B cell (primary cell): ENCODE results near the gene CYP27B1. TPM values are rescaled to one million over a fixed set of nuclear protein-coding genes. Genes with fewer than 3 reads are reported as not detected.

Experiments used
- ATAC-seq: fragments of 200-7000 bp; cut with Tn5 transposase; one replicate; pipeline ENCODE4 v1.10.0; 2021; ENCODE audit warnings: low read depth, mild to moderate bottlenecking, moderate number of reproducible peaks, moderate library complexity
- CTCF ChIA-PET: fragments of 350-600 bp; sonication (Branson Sonifier 250); formaldehyde crosslinking; loops from one replicate; lab custom pipeline; 2021; ENCODE audit warnings: antibody characterized with exemption, inconsistent platforms; lab: Charles Lee
- POLR2A ChIA-PET: fragments of 350-600 bp; sonication (Branson Sonifier 250); formaldehyde crosslinking; loops from one replicate; lab custom pipeline; 2021; ENCODE audit warnings: antibody characterized with exemption; lab: Charles Lee
- DNase-seq: peaks from one replicate; pipeline ENCODE4 v3.0.0; 2013
- H2AFZ ChIP-seq: 2 replicates; pipeline ENCODE4 v1.6.1; 2012; ENCODE audit warnings: mild to moderate bottlenecking, low read depth, low read length; ENCODE audit not compliant: insufficient read depth, poor library complexity, severe bottlenecking
- H3K27ac ChIP-seq, 2 donors: 1 replicate in 1 of 2; 2 replicates in 1 of 2; pipeline ENCODE4 v1.5.1; 2012 to 2013; ENCODE audit warnings: low read length in 2 of 2, mild to moderate bottlenecking in 2 of 2, moderate library complexity in 1 of 2
- H3K27me3 ChIP-seq, 4 experiments: fragments of 200-600 bp in 1 of 4; sonication (generic) in 1 of 4; replicated peaks in 1 of 4; 1 replicate in 2 of 4; 2 replicates in 2 of 4; pipeline versions ENCODE4 v1.6.1 to v1.7.0; 2013 to 2016; ENCODE audit warnings: low read length in 3 of 4, mild to moderate bottlenecking in 2 of 4, mixed read lengths in 1 of 4, moderate library complexity in 1 of 4; ENCODE audit not compliant: insufficient read depth in 4 of 4, control insufficient read depth in 3 of 4; ENCODE audit errors: control extremely low read depth in 1 of 4
- H3K36me3 ChIP-seq, 2 experiments: replicated peaks in 1 of 2; 1 replicate in 1 of 2; 2 replicates in 1 of 2; pipeline versions ENCODE4 v1.6.1 to v1.7.1; 2013; ENCODE audit warnings: low read length in 1 of 2; ENCODE audit not compliant: insufficient read depth in 2 of 2, control insufficient read depth in 1 of 2; ENCODE audit errors: control extremely low read depth in 1 of 2, extremely low read depth in 1 of 2
- H3K4me1 ChIP-seq, 2 donors: fragments of 200-600 bp in 1 of 2; sonication (generic) in 1 of 2; 1 replicate in 1 of 2; 2 replicates in 1 of 2; pipeline versions ENCODE4 v1.5.1 to v1.6.1; 2013 to 2017; ENCODE audit warnings: low read length in 2 of 2; ENCODE audit not compliant: control insufficient read depth in 2 of 2, insufficient read depth in 2 of 2
- H3K4me2 ChIP-seq: replicated peaks from 2 replicates; pipeline ENCODE3; 2012; ENCODE audit warnings: mild to moderate bottlenecking, low read depth, low read length; ENCODE audit not compliant: poor library complexity, severe bottlenecking
- H3K4me3 ChIP-seq, 5 experiments: fragments of 200-600 bp in 1 of 5; sonication (generic) in 1 of 5; 1 replicate in 3 of 5; 2 replicates in 2 of 5; pipeline versions ENCODE4 v1.5.1 to v1.7.0; 2011 to 2016; ENCODE audit warnings: low read length in 4 of 5, mild to moderate bottlenecking in 4 of 5, low read depth in 2 of 5, control low read depth in 1 of 5, moderate library complexity in 1 of 5; ENCODE audit not compliant: insufficient read depth in 1 of 5; ENCODE audit errors: control extremely low read depth in 1 of 5, extremely low read depth in 1 of 5
- H3K79me2 ChIP-seq: fragments of 200-600 bp; sonication (generic); one replicate; pipeline ENCODE4 v1.6.0; 2016; ENCODE audit warnings: low read length; ENCODE audit not compliant: control insufficient read depth, insufficient read depth
- H3K9ac ChIP-seq: fragments of 200-600 bp; sonication (generic); 2 replicates; pipeline ENCODE4 v1.6.1; 2017; ENCODE audit warnings: mild to moderate bottlenecking, low read length, moderate library complexity
- H3K9me3 ChIP-seq, 3 donors: one replicate each; pipeline versions ENCODE4 v1.6.1 to v1.7.1; 2013; ENCODE audit warnings: low read length in 2 of 3; ENCODE audit not compliant: control insufficient read depth in 2 of 3, insufficient read depth in 1 of 3; ENCODE audit errors: control extremely low read depth in 1 of 3
- H4K20me1 ChIP-seq: 2 replicates; pipeline ENCODE4 v1.6.0; 2012; ENCODE audit warnings: mild to moderate bottlenecking, low read length; ENCODE audit not compliant: insufficient read depth, control insufficient read depth, poor library complexity, severe bottlenecking
- H3K27ac Mint-ChIP-seq: one replicate; pipeline ENCODE4 v1.8.0; 2021; ENCODE audit warnings: mixed read lengths
- H3K27me3 Mint-ChIP-seq: one replicate; pipeline ENCODE4 v1.8.0; 2021; ENCODE audit warnings: mixed read lengths
- H3K4me1 Mint-ChIP-seq: one replicate; pipeline ENCODE4 v1.8.0; 2021; ENCODE audit warnings: mixed read lengths
- H3K4me3 Mint-ChIP-seq: one replicate; pipeline ENCODE4 v1.8.0; 2021; ENCODE audit warnings: mixed read lengths
- H3K9me3 Mint-ChIP-seq: one replicate; pipeline ENCODE4 v1.8.0; 2022; ENCODE audit warnings: mixed read lengths; ENCODE audit not compliant: insufficient read depth
- EZH2 ChIP-seq: IDR thresholded peaks from 2 replicates; pipeline ENCODE4 v1.6.1; 2012; ENCODE audit warnings: borderline replicate concordance, low read depth, mild to moderate bottlenecking, moderate library complexity, low read length; ENCODE audit not compliant: insufficient read depth, poor library complexity, severe bottlenecking
- WGBS: methylation state at CpG from one replicate; pipeline ENCODE4 v1.1.5; 2013; ENCODE audit warnings: missing lambda C conversion rate; ENCODE audit not compliant: insufficient coverage; 5-methylcytosine and 5-hydroxymethylcytosine counted together
- intact Hi-C: fragments of 100-400 bp; cut with micrococcal nuclease; formaldehyde crosslinking; loops from one replicate; pipeline ENCODE4 v1.10.0; 2022
- polyA plus RNA-seq: library from polyadenylated mRNA; depleted of rRNA; stranded (reverse); fragments of >200 nt; gene quantifications from 2 replicates; pipeline ENCODE4 v1.2.3, GENCODE V29; 2012
- total RNA-seq, 2 donors: library from RNA; stranded (reverse); fragments of 120-200 nt in 1 of 2; gene quantifications; 1 replicate in 1 of 2; 2 replicates in 1 of 2; pipeline versions ENCODE4 v1.2.3 to v1.2.4, GENCODE V29; 2013 to 2022
- TF ChIP-seq, protein P1 (sequence below): fragments of 200-600 bp; IDR thresholded peaks from one replicate; pipeline ENCODE4 v1.8.0; 2022; ENCODE audit warnings: antibody characterized with exemption, mild to moderate bottlenecking

The CYP27B1 gene
- total and polyA plus RNA-seq, 2 donors (not counting 1 experiment from before 2014, with no cell fraction given) = 0.66 to 0.79 TPM

DNA sequence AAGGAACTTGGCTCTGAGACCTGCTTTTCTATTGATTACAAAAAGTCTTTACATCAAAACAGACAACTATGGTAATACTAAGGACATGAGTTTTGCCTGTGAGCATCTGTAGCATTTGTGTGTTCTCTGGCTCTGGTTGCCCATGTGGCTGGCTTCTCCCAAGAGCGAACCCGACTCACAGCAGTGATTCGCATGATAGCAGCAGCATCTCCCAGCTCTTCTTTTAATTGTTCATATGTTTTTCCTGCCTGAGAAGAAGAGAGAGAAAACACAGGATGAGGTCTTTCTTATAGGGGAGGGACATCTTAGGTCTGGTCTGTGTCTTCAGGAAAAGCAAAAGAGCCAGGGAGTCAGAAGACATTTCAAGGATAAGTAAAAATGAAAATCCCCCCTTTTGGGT, 34.1 kb upstream of the CYP27B1 start:
- H3K9me3 ChIP-seq = no peaks in the 10 kb centered on the region
- no peaks in the 10 kb centered on the region for H3K4me1 ChIP-seq
- no peak overlapping the region for H2AFZ ChIP-seq
- CTCF ChIA-PET = interaction anchor here (0.9 to 9.6 kb wide), 5 partner anchors 17 to 103 kb away, joined by 3 to 121 read pairs (median 9); partner anchors contain the start of gene AVIL
- no peaks in the 10 kb centered on the region for H3K27me3 ChIP-seq
- H3K79me2 ChIP-seq = no peaks in the 10 kb centered on the region
- no peaks in the 10 kb centered on the region for H3K9me3 Mint-ChIP-seq
- TF ChIP-seq, protein P1, sequence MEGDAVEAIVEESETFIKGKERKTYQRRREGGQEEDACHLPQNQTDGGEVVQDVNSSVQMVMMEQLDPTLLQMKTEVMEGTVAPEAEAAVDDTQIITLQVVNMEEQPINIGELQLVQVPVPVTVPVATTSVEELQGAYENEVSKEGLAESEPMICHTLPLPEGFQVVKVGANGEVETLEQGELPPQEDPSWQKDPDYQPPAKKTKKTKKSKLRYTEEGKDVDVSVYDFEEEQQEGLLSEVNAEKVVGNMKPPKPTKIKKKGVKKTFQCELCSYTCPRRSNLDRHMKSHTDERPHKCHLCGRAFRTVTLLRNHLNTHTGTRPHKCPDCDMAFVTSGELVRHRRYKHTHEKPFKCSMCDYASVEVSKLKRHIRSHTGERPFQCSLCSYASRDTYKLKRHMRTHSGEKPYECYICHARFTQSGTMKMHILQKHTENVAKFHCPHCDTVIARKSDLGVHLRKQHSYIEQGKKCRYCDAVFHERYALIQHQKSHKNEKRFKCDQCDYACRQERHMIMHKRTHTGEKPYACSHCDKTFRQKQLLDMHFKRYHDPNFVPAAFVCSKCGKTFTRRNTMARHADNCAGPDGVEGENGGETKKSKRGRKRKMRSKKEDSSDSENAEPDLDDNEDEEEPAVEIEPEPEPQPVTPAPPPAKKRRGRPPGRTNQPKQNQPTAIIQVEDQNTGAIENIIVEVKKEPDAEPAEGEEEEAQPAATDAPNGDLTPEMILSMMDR = no peak
- TF ChIP-seq EZH2 = no peak
- H3K4me1 Mint-ChIP-seq = no peaks in the 10 kb centered on the region
- H3K9ac ChIP-seq = no peak overlapping the region
- no peak for ATAC-seq
- H4K20me1 ChIP-seq = no peaks in the 10 kb centered on the region
- POLR2A ChIA-PET = no interaction called here
- no peaks in the 10 kb centered on the region for H3K27me3 Mint-ChIP-seq
- intact Hi-C loops = no loop called here
- no peak overlapping the region for H3K27ac ChIP-seq
- peaks cover 0 to 33% of the 10 kb centered on the region in 2 experiments for H3K36me3 ChIP-seq
- H3K4me3 Mint-ChIP-seq = no peak overlapping the region
- no peak for DNase-seq
- WGBS = no CpG with 5 or more reads among the region's 3 CpGs
- H3K4me2 ChIP-seq = no peak overlapping the region
- no peak overlapping the region for H3K4me3 ChIP-seq
- no peak overlapping the region for H3K27ac Mint-ChIP-seq

DNA sequence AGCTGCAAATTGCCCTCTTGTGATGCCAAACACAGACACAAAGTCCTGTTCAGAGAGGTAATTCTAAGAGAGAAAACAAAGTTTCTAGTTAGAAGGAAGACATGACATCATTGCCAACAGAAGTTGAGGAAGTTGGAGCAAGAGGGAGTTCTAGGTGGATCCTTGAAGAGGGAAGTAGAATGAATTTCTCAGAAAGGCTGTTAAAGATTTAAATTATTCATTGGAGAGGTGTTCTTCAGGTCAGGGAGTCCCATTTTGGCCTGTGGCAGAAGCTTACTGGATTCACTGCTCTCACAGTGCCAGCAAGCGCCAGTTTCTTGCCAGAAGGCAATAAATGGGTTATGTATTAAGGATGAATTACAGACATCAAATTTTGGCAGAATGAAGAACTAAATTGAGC, 31.1 kb upstream of the CYP27B1 start:
- Histone ChIP-seq H3K79me2 (peaks cover 4% of the 10 kb centered on the region), H3K9me3 (no peaks in the 10 kb centered on the region), H4K20me1 (no peaks in the 10 kb centered on the region), H3K4me3 (no peak overlapping the region), H3K27ac (no peak overlapping the region), H3K4me2 (no peak overlapping the region), H2AFZ (no peak overlapping the region), H3K9ac (no peak overlapping the region), H3K27me3 (no peaks in the 10 kb centered on the region), H3K36me3 (peaks cover 0 to 51% of the 10 kb centered on the region in 2 experiments), H3K4me1 (no peaks in the 10 kb centered on the region)
- TF ChIP-seq, protein P1 = no peak
- TF ChIP-seq EZH2 = no peak
- H3K9me3 Mint-ChIP-seq = no peaks in the 10 kb centered on the region
- ATAC-seq (no peak), DNase-seq (no peak)
- no peak overlapping the region for H3K27ac Mint-ChIP-seq
- CTCF ChIA-PET = no interaction called here
- no CpG with 5 or more reads among the region's 1 CpG for WGBS
- POLR2A ChIA-PET = no interaction called here
- no peaks in the 10 kb centered on the region for H3K4me1 Mint-ChIP-seq
- no peak overlapping the region for H3K4me3 Mint-ChIP-seq
- intact Hi-C loops = no loop called here
- no peaks in the 10 kb centered on the region for H3K27me3 Mint-ChIP-seq
